K562 (cell line): Measurements from ENCODE around the gene HMGN2. TPM values are rescaled to one million over a fixed set of nuclear protein-coding genes. Genes with fewer than 3 reads are reported as not detected.
A peak's percentile ranks its signal among the peaks of the same experiment; 100 is the strongest.

ENCODE experiments used
- ATF1 ChIP-seq, 2 experiments: fragments of 450-650 bp in 1 of 2; IDR thresholded peaks; 2 replicates each; pipeline ENCODE4 v1.6.1; 2016; ENCODE audit warnings: missing compliant biosample characterization in 1 of 2, missing genetic modification characterization in 1 of 2
- BCOR ChIP-seq: fragments of 450-650 bp; IDR thresholded peaks from 2 replicates; pipeline ENCODE4 v1.6.1; 2016
- BMI1 ChIP-seq: fragments of 150-350 bp; IDR thresholded peaks from 2 replicates; pipeline ENCODE4 v1.6.1; 2014; ENCODE audit warnings: low read length
- BRF1 ChIP-seq: IDR thresholded peaks from 3 replicates; pipeline ENCODE4 v1.6.1; 2011; ENCODE audit warnings: borderline replicate concordance, mild to moderate bottlenecking; ENCODE audit not compliant: insufficient read length; ENCODE audit errors: extremely low read depth
- CEBPG ChIP-seq, 3 experiments: fragments of 200-800 bp in 1 of 3; sonication (Bioruptor generic) in 1 of 3; sonication (generic) in 1 of 3; formaldehyde crosslinking in 1 of 3; IDR thresholded peaks in 2 of 3; conservative IDR thresholded peaks in 1 of 3; 2 replicates each; pipeline versions ENCODE4 v1.6.1 to v1.8.0; 2016 to 2022; ENCODE audit warnings: missing compliant biosample characterization in 2 of 3, missing genetic modification characterization in 2 of 3, mild to moderate bottlenecking in 1 of 3, missing genetic modification reagents in 1 of 3
- E2F6 ChIP-seq, 2 experiments: IDR thresholded peaks; 2 replicates each; pipeline ENCODE4 v1.6.1; 2011; ENCODE audit warnings: borderline replicate concordance in 1 of 2, control low read depth in 1 of 2, low read depth in 1 of 2, low read length in 1 of 2, mild to moderate bottlenecking in 1 of 2, mixed read lengths in 1 of 2, moderate library complexity in 1 of 2; ENCODE audit not compliant: insufficient read depth in 1 of 2, insufficient read length in 1 of 2, poor library complexity in 1 of 2, severe bottlenecking in 1 of 2; ENCODE audit errors: extremely low read depth in 1 of 2
- EHMT2 ChIP-seq: fragments of 450-650 bp; IDR thresholded peaks from 2 replicates; pipeline ENCODE4 v1.6.1; 2018; ENCODE audit warnings: antibody characterized with exemption
- GABPA ChIP-seq: fragments of 200-800 bp; sonication (Bioruptor generic); conservative IDR thresholded peaks from 2 replicates; pipeline ENCODE4 v1.6.1; 2016; ENCODE audit warnings: low read depth, missing genetic modification characterization, missing compliant biosample characterization
- JUN ChIP-seq, 2 experiments: sonication (generic) in 1 of 2; formaldehyde crosslinking in 1 of 2; IDR thresholded peaks; 2 replicates each; pipeline versions ENCODE4 v1.6.1 to v1.8.0; 2012 to 2022; ENCODE audit warnings: borderline replicate concordance in 2 of 2, mild to moderate bottlenecking in 2 of 2, improper control_type of control experiment in 1 of 2, low read depth in 1 of 2, low read length in 1 of 2, missing genetic modification reagents in 1 of 2
- MCM7 ChIP-seq, 2 experiments: fragments of 450-650 bp; IDR thresholded peaks; 2 replicates each; pipeline ENCODE4 v1.6.1; 2016 to 2018
- PML ChIP-seq: IDR thresholded peaks from 2 replicates; pipeline ENCODE4 v1.6.1; 2012; ENCODE audit warnings: low read length, inconsistent platforms
- POLR2G ChIP-seq: fragments of 200-400 bp; formaldehyde crosslinking; IDR thresholded peaks from 2 replicates; pipeline ENCODE4 v1.6.1; 2017; ENCODE audit warnings: low read depth, mild to moderate bottlenecking, antibody characterized with exemption, low read length, moderate library complexity
- SRSF1 ChIP-seq: fragments of 200-400 bp; formaldehyde crosslinking; IDR thresholded peaks from 2 replicates; pipeline ENCODE4 v1.6.1; 2017; ENCODE audit warnings: mild to moderate bottlenecking, low read depth, low read length, moderate library complexity
- TCFL5 ChIP-seq: fragments of 250-450 bp; sonication (Bioruptor Pico); conservative IDR thresholded peaks from 2 replicates; pipeline ENCODE4 v1.6.1; 2021; ENCODE audit warnings: mild to moderate bottlenecking, moderate library complexity, matching md5 sums
- TFAP4 ChIP-seq: sonication (generic); formaldehyde crosslinking; IDR thresholded peaks from 2 replicates; pipeline ENCODE4 v1.8.0; 2022; ENCODE audit warnings: missing genetic modification reagents, mild to moderate bottlenecking, moderate library complexity, borderline replicate concordance
- TRIM25 ChIP-seq: fragments of 450-650 bp; IDR thresholded peaks from 2 replicates; pipeline ENCODE4 v1.7.0; 2016; ENCODE audit warnings: borderline replicate concordance
- ZBTB49 ChIP-seq: sonication (generic); formaldehyde crosslinking; IDR thresholded peaks from 2 replicates; pipeline ENCODE4 v1.8.0; 2022; ENCODE audit warnings: missing genetic modification reagents, mild to moderate bottlenecking, borderline replicate concordance
- ZNF280B ChIP-seq: fragments of 250-450 bp; sonication (Bioruptor Pico); IDR thresholded peaks from 2 replicates; pipeline ENCODE4 v1.5.1; 2021; ENCODE audit warnings: mild to moderate bottlenecking
- ZNF75A ChIP-seq: fragments of 450-650 bp; formaldehyde crosslinking; IDR thresholded peaks from 2 replicates; pipeline ENCODE4 v1.4.0; 2020; ENCODE audit warnings: mild to moderate bottlenecking
- polyA plus RNA-seq, 8 experiments: library from polyadenylated mRNA; depleted of rRNA in 4 of 8; stranded (reverse) in 5 of 8; unstranded in 3 of 8; fragments of >200 nt; fragmentation: Nextera tagmentation in 2 of 8; fragmentation: Illumina TruSeq in 1 of 8; extraction: Ambion mirVana in 2 of 8; extraction: Trizol in 1 of 8; gene quantifications; 2 replicates each; pipeline versions ENCODE4 v1.2.1 to v1.2.3, GENCODE V29; 2011 to 2014; ENCODE audit warnings: inconsistent platforms in 1 of 8, missing spikeins in 1 of 8
- total RNA-seq, 7 experiments: library from RNA; depleted of rRNA in 6 of 7; stranded (reverse); fragments of >200 nt in 6 of 7; fragmentation: Illumina TruSeq in 2 of 7; extraction: Trizol in 2 of 7; gene quantifications; 2 replicates each; pipeline versions ENCODE4 v1.2.1 to v1.2.3, GENCODE V29; 2011 to 2021; ENCODE audit warnings: low replicate concordance in 1 of 7

The HMGN2 gene
- total and polyA plus RNA-seq, 9 of the 15 experiments (the other 6 are each of a cell fraction or from before 2014, with no cell fraction given) = 370 to 1,354 (median 965) TPM

- TF ChIP-seq ZBTB49 (no peak), BMI1 (no peak), TCFL5 (CRISPR knock-in tag) (no peak), PML (peak; percentile 86), GABPA (tag) (peak; percentile 56), SRSF1 (0 out of 2 replicates have a peak, but pooled peaks have one; percentile 71), E2F6 (IDR thresholded peaks at IDR 0.05; ENCODE audit: borderline replicate concordance in 1 of 2, extremely low read depth in 1 of 2, insufficient read depth in 1 of 2, insufficient read length in 1 of 2, low read depth in 1 of 2, low read length in 1 of 2, poor library complexity in 1 of 2, severe bottlenecking in 1 of 2) (no peak), TFAP4 (no peak; the same call in 1 of the 2 replicates), BRF1 (no peak), TRIM25 (no peak), CEBPG (CRISPR knock-in tag; IDR thresholded peaks at IDR 0.05) (no peak), CEBPG (tag; conservative IDR thresholded peaks at IDR 0.05 in 1 of 2, IDR thresholded peaks at IDR 0.05 in 1 of 2) (no peak), ZNF75A (no peak), POLR2G (peak; percentile 89), EHMT2 (no peak), ZNF280B (CRISPR knock-in tag) (no peak), JUN (IDR thresholded peaks at IDR 0.05; ENCODE audit: borderline replicate concordance, low read depth, low read length) (no peak), JUN (CRISPR knock-in tag; IDR thresholded peaks at IDR 0.05; ENCODE audit: borderline replicate concordance) (no peak), ATF1 (CRISPR knock-in tag; IDR thresholded peaks at IDR 0.05) (no peak), ATF1 (tag; IDR thresholded peaks at IDR 0.05) (no peak; the same call in 1 of the 2 replicates), BCOR (no peak), MCM7 (IDR thresholded peaks at IDR 0.05) (no peak)
Observed at GRCh38 chr1:26472320-26472900, at the start of gene HMGN2 (continued).
